Mesenchymal stem cell (in vitro differentiated cells and primary cell): ENCODE data around the gene DLGAP5.

Source experiments
- DNase-seq: peaks from one replicate; pipeline ENCODE4 v3.0.0-alpha.2; 2013
- H2AFZ ChIP-seq: one replicate; pipeline ENCODE4 v1.6.1; 2013; ENCODE audit warnings: low read depth, mild to moderate bottlenecking, control low read depth, inconsistent platforms, low read length, moderate library complexity
- H2AK5ac ChIP-seq: 2 replicates; pipeline ENCODE4 v1.6.1; 2013; ENCODE audit warnings: low read length, moderate library complexity, mild to moderate bottlenecking, inconsistent platforms; ENCODE audit not compliant: severe bottlenecking
- H2BK120ac ChIP-seq: one replicate; pipeline ENCODE4 v1.6.1; 2013; ENCODE audit warnings: low read depth, mild to moderate bottlenecking, inconsistent platforms, low read length, moderate library complexity
- H2BK12ac ChIP-seq, 2 experiments: one replicate each; pipeline ENCODE4 v1.6.1; 2013; ENCODE audit warnings: inconsistent platforms in 2 of 2, low read length in 2 of 2, mild to moderate bottlenecking in 2 of 2, moderate library complexity in 2 of 2, control low read depth in 1 of 2
- H2BK15ac ChIP-seq: one replicate; pipeline ENCODE4 v1.6.1; 2013; ENCODE audit warnings: mild to moderate bottlenecking, low read depth, inconsistent platforms; ENCODE audit not compliant: poor library complexity, severe bottlenecking
- H2BK5ac ChIP-seq: 2 replicates; pipeline ENCODE4 v1.6.1; 2013; ENCODE audit warnings: low read depth, mild to moderate bottlenecking, low read length, control low read depth, inconsistent platforms; ENCODE audit not compliant: poor library complexity, severe bottlenecking
- H3K14ac ChIP-seq, 2 experiments: one replicate each; pipeline ENCODE4 v1.6.1; 2013; ENCODE audit warnings: inconsistent platforms in 2 of 2, low read length in 2 of 2, control low read depth in 1 of 2, mild to moderate bottlenecking in 1 of 2, moderate library complexity in 1 of 2
- H3K18ac ChIP-seq, 2 experiments: one replicate each; pipeline ENCODE4 v1.6.1; 2013; ENCODE audit warnings: inconsistent platforms in 2 of 2, low read length in 2 of 2, control low read depth in 1 of 2, low read depth in 1 of 2, mild to moderate bottlenecking in 1 of 2
- H3K23ac ChIP-seq, 2 experiments: one replicate each; pipeline ENCODE4 v1.6.1; 2013; ENCODE audit warnings: inconsistent platforms in 2 of 2, low read length in 2 of 2, mild to moderate bottlenecking in 2 of 2, moderate library complexity in 2 of 2, control low read depth in 1 of 2
- H3K27ac ChIP-seq: 2 replicates; pipeline ENCODE4 v1.5.1; 2013; ENCODE audit warnings: mild to moderate bottlenecking, moderate library complexity, low read length, control low read depth, inconsistent platforms; ENCODE audit not compliant: poor library complexity, severe bottlenecking
- H3K27me3 ChIP-seq, 2 experiments: 2 replicates each; pipeline versions ENCODE4 v1.6.1 to v1.7.0; 2013; ENCODE audit warnings: low read length in 2 of 2, mild to moderate bottlenecking in 2 of 2, moderate library complexity in 2 of 2, control low read depth in 1 of 2, inconsistent platforms in 1 of 2; ENCODE audit not compliant: control insufficient read depth in 1 of 2, insufficient read depth in 1 of 2
- H3K36me3 ChIP-seq, 2 experiments: 2 replicates each; pipeline versions ENCODE4 v1.6.1 to v1.7.0; 2013; ENCODE audit warnings: low read length in 2 of 2, control low read depth in 1 of 2, inconsistent platforms in 1 of 2, low read depth in 1 of 2, mild to moderate bottlenecking in 1 of 2; ENCODE audit not compliant: insufficient read depth in 2 of 2, control insufficient read depth in 1 of 2
- H3K4ac ChIP-seq, 2 experiments: one replicate each; pipeline ENCODE4 v1.6.1; 2013; ENCODE audit warnings: inconsistent platforms in 2 of 2, low read length in 2 of 2, mild to moderate bottlenecking in 2 of 2, moderate library complexity in 2 of 2, control low read depth in 1 of 2, low read depth in 1 of 2
- H3K4me1 ChIP-seq: 2 replicates; pipeline ENCODE4 v1.6.1; 2013; ENCODE audit warnings: low read depth, low read length, control low read depth; ENCODE audit not compliant: control insufficient read depth, insufficient read depth
- H3K4me2 ChIP-seq: 2 replicates; pipeline ENCODE4 v1.6.1; 2013; ENCODE audit warnings: low read length, mild to moderate bottlenecking, inconsistent platforms; ENCODE audit not compliant: poor library complexity, severe bottlenecking
- H3K4me3 ChIP-seq, 2 experiments: 2 replicates each; pipeline versions ENCODE4 v1.5.1 to v1.7.0; 2013; ENCODE audit warnings: low read length in 2 of 2, mild to moderate bottlenecking in 2 of 2, control low read depth in 1 of 2, low read depth in 1 of 2; ENCODE audit not compliant: insufficient read depth in 1 of 2
- H3K79me1 ChIP-seq: replicated peaks from 2 replicates; pipeline ENCODE4 v1.6.1; 2013; ENCODE audit warnings: mild to moderate bottlenecking, control low read depth, low read length, inconsistent platforms; ENCODE audit not compliant: poor library complexity, severe bottlenecking
- H3K9ac ChIP-seq: 2 replicates; pipeline ENCODE4 v1.7.0; 2013; ENCODE audit warnings: mild to moderate bottlenecking, low read length, moderate library complexity
- H3K9me3 ChIP-seq: 2 replicates; pipeline ENCODE4 v1.7.0; 2013; ENCODE audit warnings: mild to moderate bottlenecking, low read length; ENCODE audit not compliant: control insufficient read depth
- H4K8ac ChIP-seq: one replicate; pipeline ENCODE4 v1.6.1; 2013; ENCODE audit warnings: inconsistent platforms, mild to moderate bottlenecking, low read length, moderate library complexity
- H4K91ac ChIP-seq: one replicate; pipeline ENCODE4 v1.6.1; 2013; ENCODE audit warnings: mild to moderate bottlenecking, low read length, inconsistent platforms
- WGBS: methylation state at CpG from one replicate; pipeline ENCODE4 v1.1.7; 2013; ENCODE audit warnings: mixed read lengths; 5-methylcytosine and 5-hydroxymethylcytosine counted together

Gene DLGAP5

DNA sequence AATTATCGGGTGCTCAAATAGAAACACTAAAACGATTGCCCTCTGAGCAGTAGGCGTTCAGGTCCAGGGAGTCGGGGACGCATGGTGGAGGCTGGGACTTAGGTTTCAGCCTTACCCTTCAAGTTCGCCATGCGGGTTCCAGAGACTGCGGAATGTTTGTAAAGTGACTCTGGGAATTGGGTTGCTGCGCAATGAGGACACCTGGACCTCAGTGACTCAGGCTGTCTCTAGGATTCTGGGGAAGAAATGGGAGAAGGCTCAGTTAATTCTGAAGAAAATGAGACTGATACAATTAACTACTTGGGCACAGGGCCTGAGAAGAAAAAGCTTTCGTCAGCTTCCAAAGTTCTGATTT lies 61.2 kb downstream of the DLGAP5 start:
- peaks cover 11% of the 10 kb centered on the region for H3K79me1 ChIP-seq
- H3K27ac ChIP-seq, result no peak overlapping the region
- H2AFZ ChIP-seq, result no peak overlapping the region
- peak overlapping the region; percentile 28 for H4K8ac ChIP-seq
- 39% methylated on average over 10 of the region's 10 CpGs for WGBS
- no peak overlapping the region for H3K23ac ChIP-seq
- H3K4me2 ChIP-seq, result peak overlapping the region; percentile 90
- peaks cover 0 to 42% of the 10 kb centered on the region in 2 experiments for H3K36me3 ChIP-seq
- H3K4me1 ChIP-seq, result peaks cover 5% of the 10 kb centered on the region
- H3K9me3 ChIP-seq, result no peaks in the 10 kb centered on the region
- no peak overlapping the region for H3K14ac ChIP-seq
- peak overlapping the region; percentile 44 to 52 for H3K18ac ChIP-seq
- no peak overlapping the region for H2BK5ac ChIP-seq
- H3K9ac ChIP-seq, result peak overlapping the region; percentile 96
- peak; percentile 56 for DNase-seq
- H2BK12ac ChIP-seq, result no peak overlapping the region
- H2BK120ac ChIP-seq, result no peak overlapping the region
- H4K91ac ChIP-seq, result no peak overlapping the region
- no peaks in the 10 kb centered on the region for H3K27me3 ChIP-seq
- H3K4ac ChIP-seq, result no peak overlapping the region
- H2AK5ac ChIP-seq, result no peak overlapping the region
- H2BK15ac ChIP-seq, result no peak overlapping the region
- peak overlapping the region; percentile 76 to 97 for H3K4me3 ChIP-seq

DNA sequence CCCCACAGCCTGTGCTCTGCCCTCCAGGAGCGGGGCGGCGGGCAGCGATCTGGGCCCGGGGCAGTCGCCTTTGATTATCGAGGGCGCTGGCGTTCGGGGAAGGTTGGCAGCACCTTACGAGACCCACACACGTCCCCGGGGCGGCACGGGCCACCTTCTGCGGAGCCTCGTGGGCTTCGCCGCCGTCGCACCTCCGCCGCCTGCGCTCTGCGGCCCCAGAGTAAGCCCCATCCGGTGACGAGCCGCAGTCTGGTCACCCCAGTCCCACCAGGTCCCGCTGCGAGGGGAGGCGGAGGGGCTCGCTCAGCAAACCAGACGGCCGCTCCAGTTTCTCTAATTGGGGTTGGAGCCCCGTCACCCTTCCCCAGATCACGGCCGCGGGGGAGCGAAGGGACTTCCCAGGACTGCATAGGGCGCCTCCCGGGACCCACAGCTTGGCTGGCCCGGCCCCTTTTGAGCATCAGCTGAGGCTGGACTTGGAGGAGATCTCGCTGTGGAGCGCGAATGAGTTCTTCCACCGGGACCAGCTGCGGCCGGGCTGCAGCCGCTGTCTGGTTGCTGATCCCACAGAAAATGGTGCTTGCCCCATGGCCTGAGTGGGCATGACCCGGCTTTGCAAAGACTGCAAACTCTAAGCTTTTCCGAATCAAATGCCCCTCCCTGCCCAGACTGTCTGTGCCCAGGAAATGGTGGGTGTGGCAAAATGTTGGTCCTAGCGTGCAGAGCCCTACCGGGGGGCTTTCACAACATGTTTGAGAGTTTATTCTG lies 61.8 kb downstream of the DLGAP5 start:
- under 1% methylated on average over 52 of the region's 53 CpGs for WGBS
- peak overlapping the region; percentile 44 to 52 for H3K18ac ChIP-seq

DNA sequence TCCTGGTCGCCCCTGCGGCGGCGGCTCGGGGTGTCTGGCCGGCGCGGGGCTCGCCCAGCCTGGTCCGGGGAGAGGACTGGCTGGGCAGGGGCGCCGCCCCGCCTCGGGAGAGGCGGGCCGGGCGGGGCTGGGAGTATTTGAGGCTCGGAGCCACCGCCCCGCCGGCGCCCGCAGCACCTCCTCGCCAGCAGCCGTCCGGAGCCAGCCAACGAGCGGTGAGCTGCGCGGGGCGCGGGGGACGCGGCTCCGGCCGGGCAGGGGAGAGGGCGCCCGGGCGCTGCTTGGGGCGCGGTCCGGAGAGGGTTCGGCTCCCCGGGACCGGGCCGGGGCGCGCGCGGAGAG lies 62.3 kb downstream of the DLGAP5 start, which contains the start of gene LGALS3:
TSS of gene LGALS3 (plus strand) at position 167 of the 342 bp plus-strand sequence. CDS start 8,122 bp downstream, outside the sequence.
- peak within 1 kb of the TSS; percentile 94 for H2BK15ac ChIP-seq
- peak within 1 kb of the TSS in 1 of 2 experiments; percentile 14 for H3K14ac ChIP-seq
- no peaks in the 10 kb centered on the region for H3K27me3 ChIP-seq
- peak within 1 kb of the TSS; percentile 73 for H4K91ac ChIP-seq
- H3K23ac ChIP-seq, result peak within 1 kb of the TSS in 1 of 2 experiments; percentile 20
- H3K18ac ChIP-seq, result peak within 1 kb of the TSS; percentile 52 to 73
- DNase-seq, result peak; percentile 58
- peaks cover 5% of the 10 kb centered on the region for H3K4me1 ChIP-seq
- H2BK120ac ChIP-seq, result peak within 1 kb of the TSS; percentile 97
- H3K27ac ChIP-seq, result peak within 1 kb of the TSS; percentile 8
- peaks cover 8% of the 10 kb centered on the region for H3K79me1 ChIP-seq
- peak within 1 kb of the TSS; percentile 90 for H3K4me2 ChIP-seq
- 0% methylated on average over 22 of the region's 50 CpGs for WGBS
- peak within 1 kb of the TSS; percentile 79 for H4K8ac ChIP-seq
- peak within 1 kb of the TSS in 1 of 2 experiments; percentile 49 for H2BK12ac ChIP-seq
- no peak within 1 kb of the TSS for H2AK5ac ChIP-seq
- peaks cover 0 to 31% of the 10 kb centered on the region in 2 experiments for H3K36me3 ChIP-seq
- peak within 1 kb of the TSS; percentile 24 for H2BK5ac ChIP-seq
- peak within 1 kb of the TSS; percentile 24 for H2AFZ ChIP-seq
- peak within 1 kb of the TSS; percentile 96 for H3K9ac ChIP-seq
- peak within 1 kb of the TSS; percentile 47 to 72 for H3K4ac ChIP-seq
- H3K9me3 ChIP-seq, result no peaks in the 10 kb centered on the region
- peak within 1 kb of the TSS; percentile 76 to 97 for H3K4me3 ChIP-seq

More for the DNA sequence above, 61.8 kb downstream of the DLGAP5 start:
- H3K9me3 ChIP-seq, result no peaks in the 10 kb centered on the region
- H4K91ac ChIP-seq, result peak overlapping the region; percentile 45
- H3K79me1 ChIP-seq, result peaks cover 10% of the 10 kb centered on the region
- peak overlapping the region; percentile 24 for H2AFZ ChIP-seq
- no peak overlapping the region for H2AK5ac ChIP-seq
- H3K4me3 ChIP-seq, result peak overlapping the region; percentile 76 to 97
- H3K27ac ChIP-seq, result peak overlapping the region; percentile 8
- H3K14ac ChIP-seq, result peak overlapping the region in 1 of 2 experiments; percentile 14
- peaks cover 5% of the 10 kb centered on the region for H3K4me1 ChIP-seq
- peak overlapping the region; percentile 90 for H3K4me2 ChIP-seq
- peak; percentile 88 for DNase-seq
- H3K27me3 ChIP-seq, result no peaks in the 10 kb centered on the region
- H2BK15ac ChIP-seq, result peak overlapping the region; percentile 94
- peak overlapping the region; percentile 97 for H2BK120ac ChIP-seq
- H2BK12ac ChIP-seq, result peak overlapping the region in 1 of 2 experiments; percentile 49
- H3K36me3 ChIP-seq, result peaks cover 0 to 36% of the 10 kb centered on the region in 2 experiments
- H3K9ac ChIP-seq, result peak overlapping the region; percentile 96
- H4K8ac ChIP-seq, result peak overlapping the region; percentile 79
- peak overlapping the region; percentile 24 for H2BK5ac ChIP-seq
- peak overlapping the region; percentile 47 to 72 for H3K4ac ChIP-seq
- H3K23ac ChIP-seq, result peak overlapping the region in 1 of 2 experiments; percentile 20

DNA sequence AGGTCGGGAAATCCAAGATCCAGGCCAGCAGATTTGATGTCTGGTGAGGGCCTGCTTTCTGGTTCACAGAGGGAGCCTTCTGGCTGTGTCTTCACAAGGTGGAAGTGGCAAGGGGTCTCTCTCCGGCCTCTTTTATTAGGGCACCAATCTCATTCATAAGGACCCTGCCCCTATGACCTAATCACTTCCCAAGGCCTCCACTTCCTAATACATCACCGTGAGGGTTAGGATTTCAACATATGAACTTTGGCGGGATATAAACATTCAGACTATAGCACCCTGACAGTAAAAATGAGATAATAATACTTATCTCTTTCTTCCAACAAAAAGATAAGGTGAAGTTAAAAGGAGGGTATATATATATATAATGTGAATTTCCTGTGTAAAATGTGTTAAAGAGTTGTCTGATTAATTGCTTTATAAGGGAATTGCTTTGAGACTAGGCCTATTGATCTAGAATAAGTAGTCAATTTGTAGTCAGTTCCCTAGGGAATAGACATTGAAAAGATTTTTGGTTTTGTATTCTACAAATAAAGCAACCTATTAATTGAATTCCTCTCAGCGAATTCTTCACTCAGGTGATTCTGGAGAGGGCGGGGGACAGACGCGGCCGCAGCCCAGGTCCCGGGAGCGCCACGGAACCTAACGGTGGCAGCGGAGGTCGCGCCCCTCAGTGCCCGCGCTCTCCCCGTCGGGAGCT lies 62.8 kb downstream of the DLGAP5 start:
- no peak overlapping the region for H2AK5ac ChIP-seq
- H3K27ac ChIP-seq, result no peak overlapping the region
- H2BK12ac ChIP-seq, result peak overlapping the region in 1 of 2 experiments; percentile 12
- H2AFZ ChIP-seq, result no peak overlapping the region
- DNase-seq, result no peak
- peak overlapping the region; percentile 76 to 97 for H3K4me3 ChIP-seq
- H4K8ac ChIP-seq, result peak overlapping the region; percentile 55
- H3K4ac ChIP-seq, result peak overlapping the region in 1 of 2 experiments; percentile 34
- H3K79me1 ChIP-seq, result peaks cover 8% of the 10 kb centered on the region
- H3K9ac ChIP-seq, result peak overlapping the region; percentile 96
- no peak overlapping the region for H2BK120ac ChIP-seq
- peak overlapping the region; percentile 31 to 73 for H3K18ac ChIP-seq
- H3K14ac ChIP-seq, result no peak overlapping the region
- H3K4me2 ChIP-seq, result peak overlapping the region; percentile 90
- H2BK15ac ChIP-seq, result peak overlapping the region; percentile 94
- H3K36me3 ChIP-seq, result peaks cover 0 to 25% of the 10 kb centered on the region in 2 experiments
- WGBS, result 19% methylated on average over 14 of the region's 20 CpGs
- no peak overlapping the region for H2BK5ac ChIP-seq
- H3K27me3 ChIP-seq, result no peaks in the 10 kb centered on the region
- no peaks in the 10 kb centered on the region for H3K9me3 ChIP-seq
- peak overlapping the region; percentile 73 for H4K91ac ChIP-seq
- no peak overlapping the region for H3K23ac ChIP-seq
- H3K4me1 ChIP-seq, result peaks cover 5% of the 10 kb centered on the region
